Osteocyte (in vitro differentiated cells): ENCODE measurements around the gene GPR42. TPM values are rescaled to one million over a fixed set of nuclear protein-coding genes. Genes with fewer than 3 reads are reported as not detected.

ENCODE experiments used
- DNase-seq: peaks from one replicate; pipeline ENCODE4 v3.0.0; 2021; ENCODE audit warnings: mixed read lengths; ENCODE audit not compliant: unreplicated experiment; ENCODE audit errors: extremely low spot score
- H3K27ac Mint-ChIP-seq: one replicate; pipeline ENCODE4 v1.8.0; 2021; ENCODE audit warnings: mild to moderate bottlenecking, mixed read lengths; ENCODE audit not compliant: unreplicated experiment
- H3K27me3 Mint-ChIP-seq: one replicate; pipeline ENCODE4 v1.8.0; 2021; ENCODE audit warnings: mixed read lengths; ENCODE audit not compliant: unreplicated experiment
- H3K36me3 Mint-ChIP-seq: one replicate; pipeline ENCODE4 v1.8.0; 2021; ENCODE audit warnings: mixed read lengths; ENCODE audit not compliant: unreplicated experiment
- H3K4me1 Mint-ChIP-seq: one replicate; pipeline ENCODE4 v1.8.0; 2021; ENCODE audit warnings: mixed read lengths; ENCODE audit not compliant: unreplicated experiment
- H3K4me3 Mint-ChIP-seq: one replicate; pipeline ENCODE4 v1.8.0; 2021; ENCODE audit warnings: mild to moderate bottlenecking, moderate library complexity, mixed read lengths; ENCODE audit not compliant: unreplicated experiment
- H3K9me3 Mint-ChIP-seq: one replicate; pipeline ENCODE4 v1.8.0; 2021; ENCODE audit warnings: mixed read lengths; ENCODE audit not compliant: unreplicated experiment
- microRNA-seq: library from miRNA; unstranded; fragments of <30 nt; microRNA quantifications from one replicate; pipeline ENCODE4 v1.1.0, GENCODE V29; 2020; ENCODE audit not compliant: unreplicated experiment
- total RNA-seq: library from RNA; stranded (reverse); gene quantifications from 2 replicates; pipeline ENCODE4 v1.2.1, GENCODE V29; 2021
- TF ChIP-seq, protein P1 (sequence below): fragments of 200-600 bp; sonication (generic); IDR thresholded peaks from 2 replicates; pipeline ENCODE4 v1.5.0; 2021; ENCODE audit warnings: antibody characterized with exemption, mild to moderate bottlenecking, moderate library complexity

Gene GPR42
- total RNA-seq, 1 donor from 2014 or later: not detected

DNA sequence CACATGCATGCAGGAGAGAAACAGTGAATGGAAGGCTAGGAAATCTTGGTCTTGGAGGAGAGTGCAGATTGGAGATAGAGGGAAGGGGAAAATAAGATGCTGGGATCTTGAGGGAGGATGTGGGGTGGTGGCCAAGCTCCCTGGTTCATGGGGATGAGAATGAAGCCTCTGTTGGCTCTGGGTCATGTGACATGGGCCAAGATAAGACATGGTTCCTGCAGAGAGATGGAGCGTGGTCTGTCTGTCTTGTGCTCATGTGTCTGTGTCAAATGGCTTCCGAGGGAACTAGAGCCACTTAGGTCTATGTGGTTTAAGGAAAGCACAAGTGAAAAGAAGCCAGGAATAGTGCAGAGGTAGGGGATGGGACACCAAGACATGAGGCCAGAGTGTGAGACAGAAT lies 46.4 kb downstream of the GPR42 start:
- DNase-seq: no peak
- Mint-ChIP-seq H3K27me3 (peaks cover 6% of the 10 kb centered on the region), H3K27ac (no peak overlapping the region), H3K36me3 (no peaks in the 10 kb centered on the region), H3K4me1 (no peaks in the 10 kb centered on the region), H3K9me3 (no peaks in the 10 kb centered on the region), H3K4me3 (no peak overlapping the region)
- TF ChIP-seq, protein P1, sequence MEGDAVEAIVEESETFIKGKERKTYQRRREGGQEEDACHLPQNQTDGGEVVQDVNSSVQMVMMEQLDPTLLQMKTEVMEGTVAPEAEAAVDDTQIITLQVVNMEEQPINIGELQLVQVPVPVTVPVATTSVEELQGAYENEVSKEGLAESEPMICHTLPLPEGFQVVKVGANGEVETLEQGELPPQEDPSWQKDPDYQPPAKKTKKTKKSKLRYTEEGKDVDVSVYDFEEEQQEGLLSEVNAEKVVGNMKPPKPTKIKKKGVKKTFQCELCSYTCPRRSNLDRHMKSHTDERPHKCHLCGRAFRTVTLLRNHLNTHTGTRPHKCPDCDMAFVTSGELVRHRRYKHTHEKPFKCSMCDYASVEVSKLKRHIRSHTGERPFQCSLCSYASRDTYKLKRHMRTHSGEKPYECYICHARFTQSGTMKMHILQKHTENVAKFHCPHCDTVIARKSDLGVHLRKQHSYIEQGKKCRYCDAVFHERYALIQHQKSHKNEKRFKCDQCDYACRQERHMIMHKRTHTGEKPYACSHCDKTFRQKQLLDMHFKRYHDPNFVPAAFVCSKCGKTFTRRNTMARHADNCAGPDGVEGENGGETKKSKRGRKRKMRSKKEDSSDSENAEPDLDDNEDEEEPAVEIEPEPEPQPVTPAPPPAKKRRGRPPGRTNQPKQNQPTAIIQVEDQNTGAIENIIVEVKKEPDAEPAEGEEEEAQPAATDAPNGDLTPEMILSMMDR: no peak

DNA sequence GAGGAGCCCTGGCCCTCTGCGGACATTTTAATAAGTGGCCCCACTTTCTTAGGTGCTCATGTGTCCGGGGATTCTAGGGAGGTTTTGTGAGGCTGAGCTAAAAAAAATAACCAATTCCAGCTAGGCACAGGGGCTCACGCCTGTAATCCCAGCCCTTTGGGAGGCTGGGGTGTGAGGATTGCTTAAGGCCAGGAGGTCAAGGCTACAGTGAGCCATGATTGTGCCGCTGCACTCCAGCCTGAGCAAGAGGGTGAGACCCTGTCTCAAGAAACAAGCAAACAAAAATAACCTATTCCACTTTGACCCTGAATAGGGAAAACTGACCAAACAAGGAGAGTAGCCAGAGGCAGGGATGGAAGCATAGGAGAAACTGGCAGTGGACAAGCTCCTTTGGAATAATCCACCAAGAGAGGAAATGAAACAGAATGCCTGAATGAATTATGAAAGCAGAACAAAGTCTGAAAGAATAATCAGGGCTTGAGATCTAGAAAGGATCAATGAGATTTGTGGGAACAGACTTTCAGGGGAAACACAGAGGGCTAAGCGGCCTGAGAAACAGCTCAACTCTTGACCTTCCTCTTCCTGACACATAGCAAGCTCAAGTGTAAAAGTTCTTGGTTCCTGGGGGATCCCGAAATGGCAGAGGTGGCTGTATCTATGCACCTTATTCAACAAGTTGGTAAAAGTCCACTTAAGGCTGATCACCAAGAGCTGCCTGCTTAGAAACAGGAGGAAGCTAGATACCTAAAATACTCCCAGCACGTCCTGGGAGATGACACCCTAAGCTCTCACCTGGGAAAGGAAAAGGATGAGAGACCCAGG lies 47.1 kb downstream of the GPR42 start:
- H3K4me1 Mint-ChIP-seq: no peaks in the 10 kb centered on the region
- no peak overlapping the region for H3K4me3 Mint-ChIP-seq
- H3K27ac Mint-ChIP-seq: no peak overlapping the region
- DNase-seq: no peak
- no peaks in the 10 kb centered on the region for H3K9me3 Mint-ChIP-seq
- H3K36me3 Mint-ChIP-seq: no peaks in the 10 kb centered on the region
- H3K27me3 Mint-ChIP-seq: peaks cover 6% of the 10 kb centered on the region
- TF ChIP-seq, protein P1: no peak

DNA sequence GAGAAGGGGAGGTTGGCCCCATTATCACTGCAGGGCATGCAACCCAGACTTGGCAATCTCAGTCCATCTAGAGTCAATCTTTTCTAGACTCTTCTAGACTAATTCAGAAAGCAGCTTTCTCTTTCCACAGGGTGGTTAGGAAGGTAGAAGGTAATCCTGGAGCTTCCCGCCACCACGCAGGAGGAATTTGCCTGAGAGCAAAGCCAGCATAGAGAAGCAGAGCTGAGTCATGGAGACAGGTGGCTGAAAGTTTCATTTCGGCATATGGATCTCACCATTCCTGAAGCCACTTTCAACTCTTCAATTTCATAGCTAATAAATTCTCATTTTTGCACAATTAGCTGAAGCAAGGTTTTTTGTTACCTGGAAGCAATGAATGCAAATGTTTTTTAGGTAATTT lies 48.2 kb downstream of the GPR42 start:
- no peak overlapping the region for H3K27ac Mint-ChIP-seq
- peaks cover 6% of the 10 kb centered on the region for H3K27me3 Mint-ChIP-seq
- DNase-seq: no peak
- H3K9me3 Mint-ChIP-seq: no peaks in the 10 kb centered on the region
- no peaks in the 10 kb centered on the region for H3K36me3 Mint-ChIP-seq
- TF ChIP-seq, protein P1: no peak
- H3K4me1 Mint-ChIP-seq: no peaks in the 10 kb centered on the region
- no peak overlapping the region for H3K4me3 Mint-ChIP-seq

DNA sequence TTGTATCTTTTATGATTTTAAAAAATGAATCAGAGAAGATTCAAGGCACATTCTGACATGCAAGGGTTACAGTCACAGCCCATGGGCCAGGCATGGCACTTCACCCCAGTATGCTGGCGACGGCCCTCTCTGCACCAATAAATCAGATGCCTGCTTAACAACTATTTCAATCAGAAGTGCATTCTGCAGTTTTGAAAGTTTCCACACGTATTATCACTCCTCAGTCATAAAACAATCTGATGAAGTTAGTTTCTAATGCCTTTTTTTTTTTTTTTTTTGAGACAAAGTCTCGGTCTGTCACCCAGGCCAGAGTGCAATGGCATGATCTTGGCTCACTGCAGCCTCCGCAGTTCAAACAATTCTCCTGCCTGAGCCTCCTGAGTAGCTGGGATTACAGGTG lies 48.9 kb downstream of the GPR42 start:
- TF ChIP-seq, protein P1: no peak
- no peak for DNase-seq
- no peaks in the 10 kb centered on the region for H3K36me3 Mint-ChIP-seq
- H3K4me1 Mint-ChIP-seq: no peaks in the 10 kb centered on the region
- H3K27ac Mint-ChIP-seq: no peak overlapping the region
- no peaks in the 10 kb centered on the region for H3K9me3 Mint-ChIP-seq
- peaks cover 6% of the 10 kb centered on the region for H3K27me3 Mint-ChIP-seq
- no peak overlapping the region for H3K4me3 Mint-ChIP-seq

DNA sequence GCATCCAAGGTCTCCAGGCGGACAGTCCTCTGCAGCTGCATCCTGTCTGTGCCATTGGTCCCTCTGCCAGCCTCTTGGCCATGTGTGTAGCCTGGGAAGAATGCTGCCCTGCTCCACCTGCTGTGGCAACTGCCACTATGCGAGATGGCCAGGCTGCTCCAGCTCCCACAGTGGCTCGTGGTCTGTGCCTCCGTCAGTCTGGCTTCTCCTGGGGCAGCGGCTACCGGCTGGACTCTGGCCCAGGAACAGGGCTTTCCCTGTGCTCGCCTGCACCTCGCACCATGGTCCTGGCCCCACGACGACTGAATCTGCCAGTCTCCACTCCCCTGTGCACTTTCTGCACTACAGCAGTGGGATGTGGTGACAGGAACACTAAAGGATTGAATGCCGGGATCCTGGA lies 50.5 kb downstream of the GPR42 start:
- Mint-ChIP-seq H3K36me3 (no peaks in the 10 kb centered on the region), H3K27me3 (no peaks in the 10 kb centered on the region), H3K4me3 (no peak overlapping the region), H3K4me1 (no peaks in the 10 kb centered on the region), H3K9me3 (no peaks in the 10 kb centered on the region), H3K27ac (no peak overlapping the region)
- no peak for DNase-seq
- TF ChIP-seq, protein P1: no peak

Small RNA genes within 50 kb of the gene (microRNA-seq; reads per million reads assigned to microRNA genes)
- not detected for gene MIR5196

Other genes starting within 250 kb of the GPR42 start
- 0.32 and 0.34 TPM in 2 replicates for gene LGI4, start 236.0 kb upstream of the GPR42 start, total RNA-seq
- 0.86 TPM in 1 of 2 replicates, not detected in the other for gene FXYD1, start 232.2 kb upstream of the GPR42 start, total RNA-seq
- gene FXYD7, start 227.8 kb upstream of the GPR42 start, total RNA-seq: 0.50 TPM in 1 of 2 replicates, not detected in the other
- 81.0 and 86.6 TPM in 2 replicates for gene FXYD5, start 216.3 kb upstream of the GPR42 start, total RNA-seq
- not detected in 2 replicates for gene FAM187B, start 142.3 kb upstream of the GPR42 start, total RNA-seq
- gene LSR, start 122.1 kb upstream of the GPR42 start, total RNA-seq: 0.29 and 0.83 TPM in 2 replicates
- gene USF2, start 102.1 kb upstream of the GPR42 start, total RNA-seq: 112 and 115 TPM in 2 replicates
- gene HAMP, start 88.5 kb upstream of the GPR42 start, total RNA-seq: 0.68 TPM in 1 of 2 replicates, not detected in the other
- not detected in 2 replicates for gene MAG, start 78.9 kb upstream of the GPR42 start, total RNA-seq
- gene CD22, start 41.9 kb upstream of the GPR42 start, total RNA-seq: not detected in 2 replicates
- not detected in 2 replicates for gene FFAR1, start 23.2 kb upstream of the GPR42 start, total RNA-seq
- gene FFAR3, start 12.6 kb upstream of the GPR42 start, total RNA-seq: not detected in 2 replicates
- gene FFAR2, start 77.2 kb downstream of the GPR42 start, total RNA-seq: not detected in 2 replicates
- not detected in 2 replicates for gene KRTDAP, start 119.4 kb downstream of the GPR42 start, total RNA-seq
- gene DMKN, start 142.6 kb downstream of the GPR42 start, total RNA-seq: not detected in 2 replicates
- gene SBSN, start 157.2 kb downstream of the GPR42 start, total RNA-seq: not detected in 2 replicates
- gene GAPDHS, start 162.4 kb downstream of the GPR42 start, total RNA-seq: not detected in 2 replicates
- gene TMEM147, start 174.6 kb downstream of the GPR42 start, total RNA-seq: 110 and 111 TPM in 2 replicates
- not detected in 2 replicates for gene ATP4A, start 192.6 kb downstream of the GPR42 start, total RNA-seq
- not detected in 2 replicates for gene PMIS2, start 215.1 kb downstream of the GPR42 start, total RNA-seq
- 15.0 and 16.6 TPM in 2 replicates for gene HAUS5, start 241.7 kb downstream of the GPR42 start, total RNA-seq